ENCODE results near the gene ACSL1. TPM values are rescaled to one million over a fixed set of nuclear protein-coding genes. Genes with fewer than 3 reads are reported as not detected.

Gene ACSL1
- polyA plus RNA-seq, 2 of the 4 experiments (the other 2 are of a cell fraction): 10.0 to 12.4 TPM

- WGBS (ENCODE audit: missing lambda C conversion rate): 97% methylated on average over 6 of the region's 6 CpGs
- no peak overlapping the region; a peak in 1 of 6 replicates for H3K27ac ChIP-seq
- TF ChIP-seq HOXB5 (CRISPR knock-in tag; IDR thresholded peaks at IDR 0.05) (no peak), HEYL (CRISPR knock-in tag; IDR thresholded peaks at IDR 0.05) (no peak), RARB (CRISPR knock-in tag; IDR thresholded peaks at IDR 0.05) (no peak), RCOR1 (IDR thresholded peaks at IDR 0.05; ENCODE audit: low read depth, low read length) (no peak), SMC3 (IDR thresholded peaks at IDR 0.05) (no peak), RAD21 (conservative IDR thresholded peaks at IDR 0.05 in 1 of 2, IDR thresholded peaks at IDR 0.05 in 1 of 2) (no peak)
- DNase-seq (ENCODE audit: low read depth in 1 of 2, low spot score in 1 of 2): no peak
- H3K4me1 ChIP-seq: no peaks in the 10 kb centered on the region
- ATAC-seq: no peak
- no peak overlapping the region for H3K4me3 ChIP-seq
- CTCF ChIA-PET: no interaction called here
- H3K4me2 ChIP-seq: no peak overlapping the region
- no peak for FAIRE-seq
- POLR2A ChIA-PET: no interaction called here
- no peaks in the 10 kb centered on the region for H3K9me3 ChIP-seq
Observed at GRCh38 chr4:184756399-184756798, 69.4 kb downstream of the ACSL1 start.

- DNase-seq (ENCODE audit: low read depth in 1 of 2, low spot score in 1 of 2) (no peak), ATAC-seq (no peak), FAIRE-seq (no peak)
- Histone ChIP-seq H3K4me1 (no peaks in the 10 kb centered on the region), H3K27ac (no peak overlapping the region; a peak in 1 of 6 replicates), H3K9me3 (no peaks in the 10 kb centered on the region), H3K4me3 (no peak overlapping the region), H3K4me2 (no peak overlapping the region)
- ChIA-PET POLR2A (no interaction called here), CTCF (interaction anchor here (0.6 kb wide), 1 partner anchor 10 kb away, joined by 3 read pairs; no protein-coding TSS in a partner anchor)
- TF ChIP-seq SMC3 (IDR thresholded peaks at IDR 0.05) (no peak), RFX5 (IDR thresholded peaks at IDR 0.05) (no peak), KDM1A (IDR thresholded peaks at IDR 0.05; ENCODE audit: low read depth) (no peak), RARB (CRISPR knock-in tag; IDR thresholded peaks at IDR 0.05) (no peak), CEBPB (IDR thresholded peaks at IDR 0.05) (no peak)
- TF ChIP-seq, protein P1, sequence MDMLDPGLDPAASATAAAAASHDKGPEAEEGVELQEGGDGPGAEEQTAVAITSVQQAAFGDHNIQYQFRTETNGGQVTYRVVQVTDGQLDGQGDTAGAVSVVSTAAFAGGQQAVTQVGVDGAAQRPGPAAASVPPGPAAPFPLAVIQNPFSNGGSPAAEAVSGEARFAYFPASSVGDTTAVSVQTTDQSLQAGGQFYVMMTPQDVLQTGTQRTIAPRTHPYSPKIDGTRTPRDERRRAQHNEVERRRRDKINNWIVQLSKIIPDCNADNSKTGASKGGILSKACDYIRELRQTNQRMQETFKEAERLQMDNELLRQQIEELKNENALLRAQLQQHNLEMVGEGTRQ (IDR thresholded peaks at IDR 0.05): no peak
- WGBS (ENCODE audit: missing lambda C conversion rate): 77% methylated on average over 6 of the region's 6 CpGs
Observed at GRCh38 chr4:184755278-184755677, 70.5 kb downstream of the ACSL1 start.

GRCh38 chr4:184752496-184753275 lies 73.1 kb downstream of the ACSL1 start:
- H3K4me1 ChIP-seq: no peaks in the 10 kb centered on the region
- no peak for DNase-seq (ENCODE audit: low read depth in 1 of 2, low spot score in 1 of 2)
- no peak overlapping the region for H3K27ac ChIP-seq
- CTCF ChIA-PET: interaction anchor here (1.0 to 1.5 kb wide), 2 partner anchors 19 to 231 kb away, joined by 4 to 5 read pairs; partner anchors contain the start of gene CENPU
- POLR2A ChIA-PET: no interaction called here
- ATAC-seq: no peak
- TF ChIP-seq HDAC2 (IDR thresholded peaks at IDR 0.05) (no peak), EHMT2 (IDR thresholded peaks at IDR 0.05; ENCODE audit: low read depth) (no peak), CHD4 (IDR thresholded peaks at IDR 0.05; ENCODE audit: borderline replicate concordance) (no peak), NPAS2 (CRISPR knock-in tag; IDR thresholded peaks at IDR 0.05; ENCODE audit: borderline replicate concordance) (no peak), RCOR1 (IDR thresholded peaks at IDR 0.05; ENCODE audit: low read depth, low read length) (no peak), MAFK (IDR thresholded peaks at IDR 0.05; ENCODE audit: partially characterized antibody) (no peak), JUNB (IDR thresholded peaks at IDR 0.05) (no peak), NR3C1 (IDR thresholded peaks at IDR 0.05) (no peak), FOSB (CRISPR knock-in tag; IDR thresholded peaks at IDR 0.05) (no peak), RNF2 (IDR thresholded peaks at IDR 0.05; ENCODE audit: borderline replicate concordance, low read depth) (no peak), JUN (IDR thresholded peaks at IDR 0.05) (no peak), SMC3 (IDR thresholded peaks at IDR 0.05) (no peak), BHLHE40 (IDR thresholded peaks at IDR 0.05; ENCODE audit: low read depth, low read length) (no peak), ZNF302 (CRISPR knock-in tag; IDR thresholded peaks at IDR 0.05) (no peak), GATA3 (IDR thresholded peaks at IDR 0.05; ENCODE audit: borderline replicate concordance) (no peak), ZSCAN20 (CRISPR knock-in tag; IDR thresholded peaks at IDR 0.05) (no peak), HOXB13 (CRISPR knock-in tag; IDR thresholded peaks at IDR 0.05; ENCODE audit: low read depth) (no peak), MYC (IDR thresholded peaks at IDR 0.05; ENCODE audit: borderline replicate concordance, low read length) (no peak)
- TF ChIP-seq, protein P2, sequence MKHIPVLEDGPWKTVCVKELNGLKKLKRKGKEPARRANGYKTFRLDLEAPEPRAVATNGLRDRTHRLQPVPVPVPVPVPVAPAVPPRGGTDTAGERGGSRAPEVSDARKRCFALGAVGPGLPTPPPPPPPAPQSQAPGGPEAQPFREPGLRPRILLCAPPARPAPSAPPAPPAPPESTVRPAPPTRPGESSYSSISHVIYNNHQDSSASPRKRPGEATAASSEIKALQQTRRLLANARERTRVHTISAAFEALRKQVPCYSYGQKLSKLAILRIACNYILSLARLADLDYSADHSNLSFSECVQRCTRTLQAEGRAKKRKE (CRISPR knock-in tag; IDR thresholded peaks at IDR 0.05; ENCODE audit: low read depth): no peak
- TF ChIP-seq, protein P3, sequence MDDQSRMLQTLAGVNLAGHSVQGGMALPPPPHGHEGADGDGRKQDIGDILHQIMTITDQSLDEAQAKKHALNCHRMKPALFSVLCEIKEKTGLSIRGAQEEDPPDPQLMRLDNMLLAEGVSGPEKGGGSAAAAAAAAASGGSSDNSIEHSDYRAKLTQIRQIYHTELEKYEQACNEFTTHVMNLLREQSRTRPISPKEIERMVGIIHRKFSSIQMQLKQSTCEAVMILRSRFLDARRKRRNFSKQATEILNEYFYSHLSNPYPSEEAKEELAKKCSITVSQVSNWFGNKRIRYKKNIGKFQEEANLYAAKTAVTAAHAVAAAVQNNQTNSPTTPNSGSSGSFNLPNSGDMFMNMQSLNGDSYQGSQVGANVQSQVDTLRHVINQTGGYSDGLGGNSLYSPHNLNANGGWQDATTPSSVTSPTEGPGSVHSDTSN (IDR thresholded peaks at IDR 0.05): no peak
- no peak overlapping the region for H3K4me2 ChIP-seq
- no peak overlapping the region for H3K4me3 ChIP-seq
- FAIRE-seq: no peak
- H3K9me3 ChIP-seq: no peaks in the 10 kb centered on the region
- WGBS (ENCODE audit: missing lambda C conversion rate): 89% methylated on average over 9 of the region's 9 CpGs

Measured in A549 (cell line).